Ovary (tissue), 3 donors: ENCODE measurements around the gene VGLL4.

ENCODE experiments used
- CTCF ChIP-seq, 3 donors: fragments of 450-650 bp in 2 of 3; fragments of 200-600 bp in 1 of 3; IDR thresholded peaks; one replicate each; pipeline versions ENCODE4 v1.5.1 to v1.8.0; 2016 to 2022; ENCODE audit warnings: antibody characterized with exemption in 3 of 3, mild to moderate bottlenecking in 1 of 3
- EP300 ChIP-seq: sonication (generic); formaldehyde crosslinking; IDR thresholded peaks from one replicate; pipeline ENCODE4 v1.6.1; 2017; ENCODE audit warnings: antibody characterized with exemption
- POLR2A ChIP-seq: fragments of 450-650 bp; IDR thresholded peaks from one replicate; pipeline ENCODE4 v1.6.1; 2017; ENCODE audit warnings: antibody characterized with exemption, mild to moderate bottlenecking, moderate library complexity
- donor health status: DM: no; HTN: no; CAD: no.

- TF ChIP-seq EP300 (no peak), CTCF (IDR thresholded peaks at IDR 0.05) (no peak), POLR2A (no peak)
Observed at GRCh38 chr3:11534793-11535101, 109.0 kb downstream of the VGLL4 start.
